ENCODE measurements around the gene SVEP1. TPM values are rescaled to one million over a fixed set of nuclear protein-coding genes. Genes with fewer than 3 reads are reported as not detected.

SVEP1 gene
- total RNA-seq, 2 donors from 2014 or later = 0.44 to 0.46 TPM

DNA sequence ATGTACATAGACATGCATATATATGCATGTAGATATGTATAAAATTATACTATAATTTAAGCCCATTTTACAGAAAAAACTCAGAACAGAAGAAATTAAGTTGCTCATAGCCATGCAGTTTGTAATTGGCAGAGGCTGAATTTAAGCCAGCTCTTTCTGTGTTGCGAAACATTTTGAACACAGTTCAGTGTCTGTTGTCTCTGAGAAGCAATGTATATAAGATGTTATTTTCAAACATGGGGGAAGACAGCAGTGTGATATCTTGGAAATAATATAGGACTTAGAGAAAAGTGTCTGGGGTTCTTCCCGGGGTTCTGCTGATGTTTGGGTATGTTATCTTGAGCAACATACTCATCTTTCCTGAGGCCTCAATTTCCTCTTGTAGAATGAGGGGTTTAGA lies 37.6 kb downstream of the SVEP1 start:
- no peak for DNase-seq
- H3K36me3 Mint-ChIP-seq (ENCODE audit: low read depth) = no peaks in the 10 kb centered on the region
- no peak overlapping the region for H3K4me3 Mint-ChIP-seq
- Histone ChIP-seq H3K27me3 (ENCODE audit: control insufficient read depth, insufficient read depth, low read length, poor library complexity, severe bottlenecking) (no peaks in the 10 kb centered on the region), H3K4me1 (ENCODE audit: control insufficient read depth, insufficient read depth, low read length) (peaks cover 4% of the 10 kb centered on the region), H3K4me3 (ENCODE audit: low read length) (no peak overlapping the region), H3K9me3 (ENCODE audit: control insufficient read depth, low read length) (no peaks in the 10 kb centered on the region), H3K27ac (ENCODE audit: low read depth, low read length) (no peak overlapping the region), H3K36me3 (ENCODE audit: control insufficient read depth, insufficient read depth, low read length) (no peaks in the 10 kb centered on the region), H3K9ac (ENCODE audit: extremely low read depth, low read length, poor library complexity, severe bottlenecking) (no peak overlapping the region)
- H3K4me1 Mint-ChIP-seq = no peaks in the 10 kb centered on the region
- no peaks in the 10 kb centered on the region for H3K27me3 Mint-ChIP-seq (ENCODE audit: insufficient read depth)
- H3K27ac Mint-ChIP-seq = no peak overlapping the region
- 93 to 100% methylated on average over 2 of the region's 2 CpGs for WGBS, 2 experiments (ENCODE audit: insufficient coverage in 1 of 2, insufficient read length in 1 of 2)
- TF ChIP-seq, protein P1, sequence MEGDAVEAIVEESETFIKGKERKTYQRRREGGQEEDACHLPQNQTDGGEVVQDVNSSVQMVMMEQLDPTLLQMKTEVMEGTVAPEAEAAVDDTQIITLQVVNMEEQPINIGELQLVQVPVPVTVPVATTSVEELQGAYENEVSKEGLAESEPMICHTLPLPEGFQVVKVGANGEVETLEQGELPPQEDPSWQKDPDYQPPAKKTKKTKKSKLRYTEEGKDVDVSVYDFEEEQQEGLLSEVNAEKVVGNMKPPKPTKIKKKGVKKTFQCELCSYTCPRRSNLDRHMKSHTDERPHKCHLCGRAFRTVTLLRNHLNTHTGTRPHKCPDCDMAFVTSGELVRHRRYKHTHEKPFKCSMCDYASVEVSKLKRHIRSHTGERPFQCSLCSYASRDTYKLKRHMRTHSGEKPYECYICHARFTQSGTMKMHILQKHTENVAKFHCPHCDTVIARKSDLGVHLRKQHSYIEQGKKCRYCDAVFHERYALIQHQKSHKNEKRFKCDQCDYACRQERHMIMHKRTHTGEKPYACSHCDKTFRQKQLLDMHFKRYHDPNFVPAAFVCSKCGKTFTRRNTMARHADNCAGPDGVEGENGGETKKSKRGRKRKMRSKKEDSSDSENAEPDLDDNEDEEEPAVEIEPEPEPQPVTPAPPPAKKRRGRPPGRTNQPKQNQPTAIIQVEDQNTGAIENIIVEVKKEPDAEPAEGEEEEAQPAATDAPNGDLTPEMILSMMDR (conservative IDR thresholded peaks at IDR 0.05) = no peak
- no peaks in the 10 kb centered on the region for H3K9me3 Mint-ChIP-seq

DNA sequence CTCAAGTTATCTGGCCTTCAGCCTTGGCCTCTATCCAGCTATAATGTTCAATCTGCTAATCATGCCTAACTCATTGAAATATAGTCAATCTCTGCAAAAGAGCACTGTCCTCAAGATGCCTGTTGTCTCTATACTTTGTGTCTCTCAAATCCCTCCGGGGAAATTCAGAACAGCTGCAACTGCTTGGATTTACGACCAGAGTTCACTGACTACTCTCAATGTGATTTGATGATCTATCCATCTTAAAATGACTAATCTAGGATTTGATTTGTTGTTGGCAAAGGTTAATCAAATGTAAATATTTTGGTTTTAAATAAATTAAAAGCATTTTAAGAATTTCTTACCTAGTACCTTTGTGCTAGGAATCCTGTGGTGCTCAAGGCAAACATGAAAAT lies 40.9 kb downstream of the SVEP1 start:
- 66 to 85% methylated on average over 2 of the region's 2 CpGs for WGBS, 2 experiments (ENCODE audit: insufficient coverage in 1 of 2, insufficient read length in 1 of 2)
- Histone ChIP-seq H3K27me3 (ENCODE audit: control insufficient read depth, insufficient read depth, low read length, poor library complexity, severe bottlenecking) (no peaks in the 10 kb centered on the region), H3K9me3 (ENCODE audit: control insufficient read depth, low read length) (no peaks in the 10 kb centered on the region), H3K4me1 (ENCODE audit: control insufficient read depth, insufficient read depth, low read length) (peaks cover 4% of the 10 kb centered on the region), H3K4me3 (ENCODE audit: low read length) (no peak overlapping the region), H3K36me3 (ENCODE audit: control insufficient read depth, insufficient read depth, low read length) (no peaks in the 10 kb centered on the region), H3K27ac (ENCODE audit: low read depth, low read length) (no peak overlapping the region), H3K9ac (ENCODE audit: extremely low read depth, low read length, poor library complexity, severe bottlenecking) (no peak overlapping the region)
- no peak overlapping the region for H3K4me3 Mint-ChIP-seq
- H3K27ac Mint-ChIP-seq = no peak overlapping the region
- H3K4me1 Mint-ChIP-seq = no peaks in the 10 kb centered on the region
- DNase-seq = no peak
- TF ChIP-seq, protein P1 (conservative IDR thresholded peaks at IDR 0.05) = no peak
- H3K27me3 Mint-ChIP-seq (ENCODE audit: insufficient read depth) = no peaks in the 10 kb centered on the region
- H3K9me3 Mint-ChIP-seq = peaks cover 12% of the 10 kb centered on the region
- H3K36me3 Mint-ChIP-seq (ENCODE audit: low read depth) = no peaks in the 10 kb centered on the region

DNA sequence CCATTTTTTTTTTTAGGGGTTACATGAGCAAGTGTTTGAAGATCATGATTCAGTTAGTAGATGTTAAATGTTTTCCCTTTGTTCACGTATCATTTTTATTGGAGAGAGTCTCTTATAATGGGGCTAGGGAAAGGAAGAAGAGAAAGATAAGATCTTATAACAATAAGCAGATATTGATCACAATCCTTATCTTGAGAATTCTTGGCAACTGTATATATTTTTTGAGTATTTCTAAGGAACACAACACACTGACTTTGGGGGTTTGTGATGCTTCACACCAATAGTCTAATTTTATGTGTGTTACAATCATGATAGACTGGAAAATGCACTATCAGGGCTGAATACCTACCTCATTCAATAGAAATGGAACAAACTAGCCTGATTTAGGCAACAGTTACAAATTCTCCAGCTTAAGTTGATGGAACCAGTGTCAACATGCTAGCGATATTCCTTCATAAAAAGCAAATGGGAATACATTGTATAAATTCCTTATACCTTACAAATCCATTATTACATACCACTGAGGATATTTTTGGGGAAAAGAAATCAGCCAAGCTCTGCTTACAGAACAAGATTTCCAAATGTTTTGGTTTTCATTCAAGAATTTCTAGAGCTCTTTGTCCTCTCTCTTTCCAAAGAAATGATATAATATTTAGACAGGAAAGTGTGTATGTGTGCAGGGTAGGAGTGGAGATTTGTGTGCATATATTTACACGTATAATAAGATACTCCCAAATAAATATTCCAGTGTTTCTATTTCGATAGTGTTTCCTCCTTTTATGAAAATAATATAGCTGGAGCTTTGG lies 41.5 kb downstream of the SVEP1 start:
- no peak overlapping the region for H3K27ac Mint-ChIP-seq
- H3K9me3 Mint-ChIP-seq = peaks cover 12% of the 10 kb centered on the region
- H3K27me3 ChIP-seq (ENCODE audit: control insufficient read depth, insufficient read depth, low read length, poor library complexity, severe bottlenecking) = no peaks in the 10 kb centered on the region
- H3K36me3 ChIP-seq (ENCODE audit: control insufficient read depth, insufficient read depth, low read length) = no peaks in the 10 kb centered on the region
- H3K36me3 Mint-ChIP-seq (ENCODE audit: low read depth) = no peaks in the 10 kb centered on the region
- H3K4me1 Mint-ChIP-seq = no peaks in the 10 kb centered on the region
- no peak overlapping the region for H3K4me3 Mint-ChIP-seq
- no peaks in the 10 kb centered on the region for H3K4me1 ChIP-seq (ENCODE audit: control insufficient read depth, insufficient read depth, low read length)
- H3K9me3 ChIP-seq (ENCODE audit: control insufficient read depth, low read length) = no peaks in the 10 kb centered on the region
- TF ChIP-seq, protein P1 (conservative IDR thresholded peaks at IDR 0.05) = no peak
- WGBS, 2 experiments (ENCODE audit: insufficient coverage in 1 of 2, insufficient read length in 1 of 2) = 79 to 80% methylated on average over 1 to 3 of the region's 4 CpGs
- H3K27ac ChIP-seq (ENCODE audit: low read depth, low read length) = no peak overlapping the region
- H3K9ac ChIP-seq (ENCODE audit: extremely low read depth, low read length, poor library complexity, severe bottlenecking) = no peak overlapping the region
- H3K4me3 ChIP-seq (ENCODE audit: low read length) = no peak overlapping the region
- no peak for DNase-seq
- H3K27me3 Mint-ChIP-seq (ENCODE audit: insufficient read depth) = no peaks in the 10 kb centered on the region
